BJ (cell line): Measurements from ENCODE around the gene STAT5B. TPM values are rescaled to one million over a fixed set of nuclear protein-coding genes. Genes with fewer than 3 reads are reported as not detected.
A peak's percentile ranks its signal among the peaks of the same experiment; 100 is the strongest.

ENCODE experiments used
- CTCF ChIA-PET: fragments of 350-600 bp; formaldehyde crosslinking; extraction: SDS; loops from one replicate; lab custom pipeline; 2021; ENCODE audit warnings: antibody characterized with exemption, inconsistent platforms; lab: Yijun Ruan, JAX
- POLR2A ChIA-PET: fragments of 300-600 bp; sonication (Branson Sonifier 250); formaldehyde crosslinking; extraction: SDS; loops from one replicate; lab custom pipeline; 2021; ENCODE audit warnings: antibody characterized with exemption; lab: Charles Lee
- DNase-seq: peaks from one replicate; pipeline ENCODE4 v3.0.0-alpha.2; 2011; ENCODE audit warnings: low read depth
- H3K27me3 ChIP-seq: 2 replicates; pipeline ENCODE4 v1.6.0; 2011; ENCODE audit warnings: low read length; ENCODE audit not compliant: control insufficient read depth, insufficient read depth
- H3K36me3 ChIP-seq: 2 replicates; pipeline ENCODE4 v1.5.1; 2011; ENCODE audit warnings: low read length; ENCODE audit not compliant: control insufficient read depth, insufficient read depth
- H3K4me3 ChIP-seq: 2 replicates; pipeline ENCODE4 v1.5.1; 2011; ENCODE audit warnings: low read depth, mild to moderate bottlenecking, control low read depth, low read length
- CTCF ChIP-seq: IDR thresholded peaks from 2 replicates; pipeline ENCODE4 v1.5.1; 2011; ENCODE audit warnings: low read depth, mild to moderate bottlenecking, control low read depth, inconsistent platforms, low read length, moderate library complexity; ENCODE audit not compliant: insufficient read depth
- polyA plus RNA-seq: library from polyadenylated mRNA; depleted of rRNA; stranded (reverse); fragments of >200 nt; gene quantifications from 2 replicates; pipeline ENCODE4 v1.2.3, GENCODE V29; 2011

Gene STAT5B
- polyA plus RNA-seq, 1 experiment = 37.2 TPM

GRCh38 chr17:42274812-42275526 is 1.2 kb downstream of the STAT5B start:
- no peaks in the 10 kb centered on the region for H3K27me3 ChIP-seq
- ChIA-PET POLR2A (interaction anchor here (0.7 to 0.8 kb wide), 2 partner anchors 55 to 246 kb away, joined by 3 to 18 read pairs; no protein-coding TSS in a partner anchor), CTCF (interaction anchor here (1.0 to 1.1 kb wide), 3 partner anchors 22 to 89 kb away, joined by 3 to 4 read pairs (median 4); no protein-coding TSS in a partner anchor)
- H3K4me3 ChIP-seq = peak overlapping the region; percentile 85
- no peaks in the 10 kb centered on the region for H3K36me3 ChIP-seq
- DNase-seq = no peak
- TF ChIP-seq CTCF = no peak

GRCh38 chr17:42274253-42274542 is 2.0 kb downstream of the STAT5B start:
- CTCF ChIA-PET = no interaction called here
- Histone ChIP-seq H3K4me3 (no peak overlapping the region), H3K27me3 (no peaks in the 10 kb centered on the region), H3K36me3 (no peaks in the 10 kb centered on the region)
- POLR2A ChIA-PET = interaction anchor here (0.6 to 0.7 kb wide), 2 partner anchors 55 to 134 kb away, joined by 4 to 18 read pairs; no protein-coding TSS in a partner anchor
- no peak for TF ChIP-seq CTCF
- DNase-seq = no peak

- ChIA-PET CTCF (interaction anchor here (0.6 to 0.7 kb wide), 2 partner anchors 23 to 115 kb away, joined by 3 read pairs; no protein-coding TSS in a partner anchor), POLR2A (interaction anchor here (0.6 to 0.7 kb wide), 2 partner anchors 56 to 134 kb away, joined by 4 to 18 read pairs; no protein-coding TSS in a partner anchor)
- H3K36me3 ChIP-seq = no peaks in the 10 kb centered on the region
- no peak overlapping the region for H3K4me3 ChIP-seq
- no peak for TF ChIP-seq CTCF
- DNase-seq = no peak
- no peaks in the 10 kb centered on the region for H3K27me3 ChIP-seq
Measured at GRCh38 chr17:42273474-42274252, 2.5 kb downstream of the STAT5B start.

GRCh38 chr17:42272162-42272907 is 3.9 kb downstream of the STAT5B start:
- H3K4me3 ChIP-seq = no peak overlapping the region
- H3K36me3 ChIP-seq = no peaks in the 10 kb centered on the region
- no peak for TF ChIP-seq CTCF
- DNase-seq = no peak
- H3K27me3 ChIP-seq = no peaks in the 10 kb centered on the region
- POLR2A ChIA-PET = no interaction called here
- CTCF ChIA-PET = interaction anchor here (1.2 to 1.7 kb wide), 2 partner anchors 48 to 50 kb away, joined by 3 to 4 read pairs; no protein-coding TSS in a partner anchor
